NCI-H1048 (cell line): ENCODE data around the gene SAA1.
"Not testable (repeated sequence)": the region's sequence is repeated elsewhere in the genome, so short reads cannot be mapped to it uniquely, and the experiment has no call there.

Experiments
- DNase-seq: peaks from one replicate; lab custom pipeline; 2025; lab: John Stamatoyannopoulos, UW

SAA1 gene

DNA sequence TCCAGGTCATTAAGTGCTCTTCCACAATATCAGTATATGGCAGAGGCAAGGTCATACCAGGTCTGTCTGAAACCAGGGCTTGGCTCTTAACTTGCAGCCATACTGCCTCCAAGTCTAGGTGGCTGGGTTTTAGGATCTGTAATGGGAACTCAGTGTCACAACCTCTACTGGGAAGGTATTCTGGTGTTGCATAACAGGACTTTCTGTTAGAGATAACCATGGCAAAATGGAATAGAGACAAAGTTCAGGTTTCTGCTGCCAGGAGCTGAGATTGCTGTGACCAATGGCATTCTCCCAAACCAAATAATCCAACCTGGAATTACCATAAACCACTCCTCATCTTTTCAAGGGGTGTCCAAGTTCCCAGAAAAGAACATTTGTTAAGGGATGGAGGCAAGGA lies 6.8 kb upstream of the SAA1 start:
- DNase-seq = no peak

DNA sequence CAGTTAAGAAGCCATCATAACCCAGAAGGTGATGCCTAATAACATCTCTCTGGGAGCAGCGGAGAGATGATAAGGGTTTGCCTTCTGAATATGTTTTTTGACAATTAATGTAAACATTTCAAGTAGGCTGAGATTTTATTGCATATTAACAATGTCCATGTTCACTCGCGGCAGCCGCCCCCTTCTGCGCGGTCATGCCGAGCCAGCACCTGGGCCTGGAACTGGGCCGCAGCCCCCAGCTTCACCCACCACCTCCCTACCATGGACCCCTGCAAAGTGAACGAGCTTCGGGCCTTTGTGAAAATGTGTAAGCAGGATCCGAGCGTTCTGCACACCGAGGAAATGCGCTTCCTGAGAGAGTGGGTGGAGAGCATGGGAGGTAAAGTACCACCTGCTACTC lies 4.3 kb upstream of the SAA1 start:
- no peak for DNase-seq

DNA sequence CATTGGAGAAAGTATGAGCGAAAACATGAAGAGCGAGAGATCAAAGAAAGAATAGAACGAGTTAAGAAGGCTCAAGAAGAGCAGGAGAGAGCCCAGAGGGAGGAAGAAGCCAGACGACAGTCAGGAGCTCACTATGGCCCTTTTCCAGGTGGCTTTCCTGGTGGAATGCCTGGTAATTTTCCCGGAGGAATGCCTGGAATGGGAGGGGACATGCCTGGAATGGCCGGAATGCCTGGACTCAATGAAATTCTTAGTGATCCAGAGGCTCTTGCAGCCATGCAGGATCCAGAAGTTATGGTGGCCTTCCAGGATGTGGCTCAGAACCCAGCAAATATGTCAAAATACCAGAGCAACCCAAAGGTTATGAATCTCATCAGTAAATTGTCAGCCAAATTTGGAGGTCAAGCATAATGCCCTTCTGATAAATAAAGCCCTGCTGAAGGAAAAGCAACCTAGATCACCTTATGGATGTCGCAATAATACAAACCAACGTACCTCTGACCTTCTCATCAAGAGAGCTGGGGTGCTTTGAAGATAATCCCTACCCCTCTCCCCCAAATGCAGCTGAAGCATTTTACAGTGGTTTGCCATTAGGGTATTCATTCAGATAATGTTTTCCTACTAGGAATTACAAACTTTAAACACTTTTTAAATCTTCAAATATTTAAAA lies 3.2 kb upstream of the SAA1 start:
- DNase-seq = not testable (repeated sequence)

DNA sequence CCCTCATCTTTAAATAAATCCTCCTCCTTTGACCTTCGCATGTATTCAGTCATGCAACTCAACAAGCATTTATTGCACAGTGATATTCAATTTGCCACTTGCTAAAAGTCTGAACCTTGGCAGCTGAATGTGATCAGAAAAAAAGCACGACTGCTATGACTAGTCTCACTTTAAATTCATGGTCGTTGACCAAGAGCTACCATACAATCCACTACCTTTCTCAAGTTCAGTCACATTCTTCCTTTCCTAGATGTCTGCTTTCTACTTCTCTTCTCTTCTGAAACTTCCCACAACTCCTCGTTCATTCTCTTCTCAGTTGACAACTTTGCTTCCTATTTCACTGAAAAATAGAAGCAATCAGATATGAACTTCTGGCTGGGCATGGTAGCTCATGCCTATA lies 2.0 kb upstream of the SAA1 start:
- no peak for DNase-seq

DNA sequence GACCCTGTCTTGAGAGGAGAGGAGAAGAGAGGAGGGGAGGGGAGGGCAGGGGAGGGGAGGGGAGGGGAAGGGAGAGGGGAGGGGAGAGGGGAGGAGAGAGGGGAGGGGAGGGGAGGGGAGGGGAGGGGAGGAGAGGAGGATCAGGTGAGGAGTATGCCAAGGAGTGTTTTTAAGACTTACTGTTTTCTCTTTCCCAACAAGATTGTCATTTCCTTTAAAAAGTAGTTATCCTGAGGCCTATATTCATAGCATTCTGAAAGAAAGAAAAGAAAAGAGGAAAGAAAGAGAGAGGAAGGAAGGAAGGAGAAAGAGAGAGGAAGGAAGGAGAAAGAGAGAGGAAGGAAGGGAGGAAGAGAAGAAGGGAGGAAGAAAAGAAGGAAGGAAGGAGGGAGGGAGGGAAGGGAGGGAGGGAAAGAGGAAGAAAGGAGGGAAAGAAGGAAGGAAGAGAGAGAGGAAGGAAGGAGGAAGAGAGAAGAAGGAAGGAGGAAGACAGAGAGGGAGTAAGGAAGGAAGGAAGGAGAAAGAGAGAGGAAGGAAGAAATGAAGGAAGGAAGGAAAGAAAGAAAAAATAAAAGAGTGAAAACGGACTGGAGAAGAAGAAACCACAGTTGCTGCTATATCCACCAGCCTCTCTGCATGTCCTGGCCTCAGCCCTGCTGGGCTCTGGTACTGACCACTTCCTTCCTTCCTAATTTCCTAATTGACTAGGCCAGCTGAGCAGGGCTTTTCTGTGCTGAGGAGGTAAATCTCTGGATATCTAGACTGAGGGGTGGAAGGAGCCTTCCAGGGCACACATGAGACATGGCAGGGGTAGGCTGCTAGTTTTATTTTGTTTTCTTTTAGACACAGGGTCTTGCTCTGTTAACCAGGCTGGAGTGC lies 1.1 kb upstream of the SAA1 start:
- DNase-seq = no peak

DNA sequence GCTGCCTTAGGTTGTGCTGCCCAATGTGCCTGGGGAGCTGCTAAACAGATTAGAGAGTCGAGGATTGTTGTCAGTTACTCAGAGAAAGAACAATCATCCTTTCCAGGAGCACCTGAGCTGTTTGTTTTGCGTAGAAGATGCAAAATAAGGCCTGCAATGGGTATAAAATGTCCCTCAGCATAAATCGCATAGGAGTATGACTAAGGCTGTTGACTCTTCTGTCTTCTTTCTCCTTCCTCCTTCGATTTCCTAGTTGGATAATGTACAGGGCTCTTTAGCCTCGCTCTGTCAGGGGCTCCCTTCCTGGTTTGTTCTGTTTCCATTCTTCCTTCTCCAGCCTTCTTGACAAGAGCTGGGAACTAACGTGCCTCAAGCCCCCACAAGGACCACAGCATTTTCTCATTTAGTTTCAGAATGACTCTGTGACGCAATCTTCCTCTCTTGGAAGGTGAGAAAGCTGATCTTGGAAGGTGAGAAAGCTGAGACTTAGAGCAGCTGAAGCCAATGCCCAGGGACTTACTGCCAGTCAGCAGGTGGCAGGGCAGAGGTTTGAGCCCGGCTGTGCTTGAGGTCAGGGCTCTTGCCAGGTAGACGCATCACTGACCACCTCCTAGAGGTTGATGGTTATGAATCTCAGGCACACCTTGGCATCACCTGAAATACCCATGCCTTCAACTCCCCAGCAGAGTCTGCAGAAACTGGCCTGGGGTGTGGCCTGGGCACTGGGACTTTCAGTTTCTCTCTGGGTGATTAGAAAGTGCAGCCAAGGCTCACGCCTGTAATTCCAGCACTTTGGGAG lies 1.5 kb downstream of the SAA1 start:
- DNase-seq = not testable (repeated sequence)

DNA sequence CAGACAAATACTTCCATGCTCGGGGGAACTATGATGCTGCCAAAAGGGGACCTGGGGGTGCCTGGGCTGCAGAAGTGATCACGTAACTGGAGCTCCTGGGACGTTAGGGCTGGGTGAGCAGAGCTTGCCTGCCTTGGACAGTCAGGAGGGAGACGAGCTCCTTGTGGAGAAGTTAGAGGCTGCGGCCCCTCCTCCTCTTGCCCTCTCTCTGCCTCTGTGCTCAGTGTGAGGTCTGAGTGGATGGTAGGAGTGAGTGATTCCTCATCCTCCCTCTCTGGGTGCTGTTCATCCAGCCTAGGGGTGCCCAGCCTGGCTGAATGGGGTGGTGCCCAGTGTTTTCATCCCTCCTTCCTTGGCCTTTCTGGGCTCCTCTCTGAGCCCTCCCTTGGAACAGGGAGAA lies 3.2 kb downstream of the SAA1 start:
- DNase-seq = not testable (repeated sequence)

DNA sequence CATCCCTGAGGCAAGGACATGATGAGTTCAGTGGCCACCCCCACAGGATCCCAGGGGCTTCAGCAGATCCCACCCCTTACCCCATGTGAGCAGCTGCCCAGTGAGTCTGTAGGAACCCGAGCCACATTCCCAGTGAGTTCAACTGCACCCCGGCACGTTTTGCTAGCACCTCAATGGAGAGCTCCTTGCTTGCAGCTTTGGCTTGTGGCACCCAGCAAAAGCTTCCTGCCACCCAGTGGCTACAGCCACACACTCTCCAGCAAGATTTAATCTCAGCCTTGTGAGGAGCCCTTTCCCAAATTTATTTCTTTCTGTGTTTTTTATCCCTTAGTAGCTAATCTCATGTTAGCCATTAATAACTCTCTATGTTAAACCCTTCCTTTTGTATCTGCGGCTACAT lies 4.0 kb downstream of the SAA1 start:
- no peak for DNase-seq

DNA sequence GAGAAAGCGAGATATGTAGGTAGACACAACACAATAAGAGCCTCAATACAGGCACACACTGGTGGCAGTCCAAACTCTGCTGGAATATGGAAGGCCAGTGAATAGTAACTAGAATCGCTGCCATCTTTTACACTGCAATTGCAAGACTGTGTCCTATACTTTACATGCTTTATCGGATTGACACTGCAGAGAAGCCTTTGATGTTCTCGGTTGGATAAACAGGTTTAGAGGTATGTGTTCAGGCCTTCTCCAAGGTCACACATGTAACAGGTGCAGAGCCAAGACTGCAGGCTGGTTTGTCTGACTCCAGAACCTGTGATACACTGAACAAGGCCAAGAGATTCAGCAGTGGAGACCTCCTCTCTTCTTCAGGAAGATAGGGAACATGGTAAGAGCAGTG lies 5.1 kb downstream of the SAA1 start:
- no peak for DNase-seq

DNA sequence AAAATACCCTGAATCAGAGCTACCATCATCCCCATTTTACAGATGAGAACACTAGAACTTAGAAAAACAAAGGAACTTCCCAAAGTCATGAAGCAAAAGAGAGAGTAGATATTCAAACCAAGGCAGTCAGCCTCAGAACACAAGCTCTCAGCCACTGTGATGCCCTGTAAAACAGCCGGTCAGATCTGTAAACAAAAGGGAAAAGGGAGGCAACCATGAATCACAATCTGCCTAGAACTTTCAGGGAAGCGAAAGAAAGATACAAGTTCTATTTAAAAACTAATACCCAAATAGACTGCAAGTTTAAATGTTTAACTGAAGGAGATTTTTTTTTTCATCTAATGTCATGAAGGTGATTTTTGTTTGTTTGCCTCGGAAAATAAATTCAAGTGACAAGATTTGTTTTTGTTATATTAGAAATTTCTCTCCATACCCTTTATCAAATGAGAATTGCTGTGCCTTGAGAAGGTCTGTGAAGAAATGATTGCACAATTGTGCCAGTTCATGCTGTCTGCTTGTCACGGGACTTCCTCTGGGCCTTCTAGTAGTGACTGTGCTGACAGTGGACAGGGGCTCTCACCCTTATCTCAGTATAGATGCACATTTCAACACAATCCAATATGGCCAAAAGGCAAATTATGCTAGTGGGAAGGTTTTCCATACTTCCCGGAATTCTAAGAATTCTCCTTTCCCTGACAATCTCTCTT lies 11.7 kb downstream of the SAA1 start:
- DNase-seq = no peak

DNA sequence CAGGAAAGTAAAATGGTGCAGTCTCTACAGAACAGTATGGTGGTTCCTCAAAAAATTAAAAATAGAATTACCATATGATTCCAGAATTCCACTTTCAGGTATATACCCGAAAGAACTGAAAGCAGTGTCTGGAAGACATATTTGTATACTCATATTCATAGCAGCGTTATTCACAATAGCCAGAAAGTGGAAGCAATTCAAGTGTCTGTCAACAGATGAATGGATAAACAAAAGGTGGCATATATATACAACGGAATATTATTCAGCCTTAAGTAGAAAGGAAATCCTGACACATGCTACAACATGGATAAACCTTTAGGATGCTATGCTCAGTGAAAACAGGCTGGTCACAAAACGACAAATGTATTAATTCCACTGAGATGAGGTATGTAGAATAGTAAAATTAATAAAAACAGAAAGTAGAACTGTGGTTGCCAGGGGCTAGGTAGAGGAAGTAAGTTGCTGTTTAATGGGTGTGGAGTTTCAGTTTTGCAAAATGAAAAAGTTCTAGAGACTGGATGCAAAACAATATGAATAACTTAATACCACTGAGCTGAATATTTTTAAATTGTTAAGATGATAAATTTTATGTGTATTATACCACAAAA lies 14.5 kb downstream of the SAA1 start:
- DNase-seq = no peak

DNA sequence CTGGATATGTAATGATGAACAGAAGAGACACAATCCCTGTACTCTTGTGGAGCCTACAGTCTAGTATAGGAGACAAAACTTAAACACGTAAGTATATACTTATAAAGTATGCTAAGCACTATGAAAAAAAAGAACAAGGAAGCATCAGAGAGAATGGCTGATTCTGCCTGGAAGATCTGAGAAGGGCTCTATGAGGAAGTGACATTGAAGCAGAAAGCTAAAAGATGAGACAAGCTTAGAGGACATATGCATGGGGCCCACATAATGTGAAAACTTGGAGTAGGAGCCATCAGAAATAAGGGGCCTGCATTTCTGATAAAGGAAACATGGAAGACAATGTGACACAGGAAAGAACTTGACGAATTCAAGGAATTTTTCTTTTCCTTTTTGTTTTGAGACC lies 16.6 kb downstream of the SAA1 start:
- no peak for DNase-seq

DNA sequence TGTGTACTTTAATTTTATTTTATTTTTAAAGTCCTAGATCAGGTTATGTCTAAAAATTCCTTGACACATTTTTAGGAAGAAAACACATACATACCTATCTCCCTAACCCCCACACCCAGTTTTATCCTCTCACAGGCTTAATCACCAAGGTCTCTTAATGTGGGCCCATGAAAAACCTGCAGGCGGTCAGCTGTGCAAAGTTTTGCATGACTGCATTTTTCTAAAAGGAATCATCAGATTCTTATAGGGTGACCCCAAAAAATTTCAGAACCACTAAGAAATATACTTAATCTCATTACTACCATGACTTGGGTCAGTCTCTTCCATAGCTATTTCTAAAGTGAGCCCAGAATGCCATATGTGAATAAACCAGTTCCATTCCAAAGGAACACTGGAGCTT lies 19.8 kb downstream of the SAA1 start:
- no peak for DNase-seq

DNA sequence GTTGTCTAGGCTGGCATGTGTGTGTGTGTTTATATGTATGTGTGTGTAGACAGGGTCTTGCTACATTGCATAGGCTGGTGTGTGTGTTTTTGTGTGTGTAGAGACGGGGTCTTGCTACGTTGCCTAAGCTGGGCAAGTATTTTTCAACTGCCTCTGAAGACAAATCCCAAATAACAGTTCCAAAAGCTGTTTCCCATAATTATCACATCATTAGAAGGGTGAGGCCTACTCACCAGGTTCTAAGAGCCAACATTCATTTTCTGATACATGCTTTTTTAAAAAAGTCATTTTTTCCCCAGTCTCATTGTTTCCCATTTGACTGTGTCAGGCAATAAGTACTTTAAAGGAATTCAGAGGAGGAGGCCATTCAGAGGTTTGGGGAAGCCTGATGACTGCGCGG lies 22.8 kb downstream of the SAA1 start:
- DNase-seq = no peak

DNA sequence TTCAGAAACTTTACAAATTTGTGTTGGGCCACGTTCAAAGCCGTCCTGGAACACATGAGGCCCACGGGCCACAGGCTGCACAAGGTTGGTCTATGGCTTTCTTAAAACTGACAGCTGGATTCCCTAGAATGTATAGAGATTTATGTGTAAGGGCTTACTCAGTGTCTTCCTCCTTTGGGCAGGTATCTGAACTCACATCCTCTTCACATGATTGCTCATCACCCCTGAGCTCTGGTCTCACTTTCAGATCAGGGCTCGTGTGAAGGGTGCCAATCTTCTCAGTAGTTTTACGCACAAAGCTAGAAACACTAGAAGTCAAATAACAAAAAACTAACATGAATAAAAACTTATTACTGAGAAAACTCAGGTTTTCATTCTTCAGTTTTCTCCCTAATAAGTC lies 28.8 kb downstream of the SAA1 start:
- DNase-seq = no peak

DNA sequence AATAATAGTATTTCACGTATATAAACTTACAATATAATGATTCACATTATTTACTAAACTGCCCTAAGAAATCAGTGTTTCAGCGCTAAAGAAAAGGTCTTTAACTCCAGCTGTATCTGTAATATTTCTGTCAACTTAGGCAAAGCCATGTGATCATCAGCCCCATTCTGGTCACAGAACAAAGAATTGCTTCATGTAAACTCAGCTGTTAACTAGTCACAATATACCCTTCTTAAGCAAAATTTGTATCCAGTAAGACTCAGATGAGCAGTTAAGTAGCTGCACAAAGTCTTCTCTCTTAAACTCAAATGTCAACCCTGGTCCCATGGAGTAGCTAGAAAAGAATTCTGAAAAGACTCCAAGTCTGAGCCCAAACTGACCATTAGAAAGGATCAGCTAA lies 29.3 kb downstream of the SAA1 start:
- no peak for DNase-seq

DNA sequence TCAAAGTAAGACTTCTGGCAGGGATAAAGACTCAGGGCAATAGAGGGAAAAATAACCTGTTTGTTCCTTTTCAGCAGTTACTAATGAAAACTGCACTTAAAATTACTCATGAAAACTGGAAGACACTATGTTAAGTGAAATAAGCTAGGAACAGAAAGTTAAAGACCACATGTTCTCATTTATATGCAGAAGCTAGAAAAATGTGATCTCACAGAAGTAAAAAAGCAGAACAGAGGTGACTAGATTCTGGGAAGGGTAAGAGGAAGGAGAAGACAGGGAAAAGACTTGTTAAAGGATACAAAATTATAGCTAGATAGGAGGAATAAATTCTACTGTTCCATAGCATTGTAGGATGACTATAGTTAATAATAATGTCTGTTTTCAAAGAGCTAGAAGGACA lies 33.7 kb downstream of the SAA1 start:
- no peak for DNase-seq

DNA sequence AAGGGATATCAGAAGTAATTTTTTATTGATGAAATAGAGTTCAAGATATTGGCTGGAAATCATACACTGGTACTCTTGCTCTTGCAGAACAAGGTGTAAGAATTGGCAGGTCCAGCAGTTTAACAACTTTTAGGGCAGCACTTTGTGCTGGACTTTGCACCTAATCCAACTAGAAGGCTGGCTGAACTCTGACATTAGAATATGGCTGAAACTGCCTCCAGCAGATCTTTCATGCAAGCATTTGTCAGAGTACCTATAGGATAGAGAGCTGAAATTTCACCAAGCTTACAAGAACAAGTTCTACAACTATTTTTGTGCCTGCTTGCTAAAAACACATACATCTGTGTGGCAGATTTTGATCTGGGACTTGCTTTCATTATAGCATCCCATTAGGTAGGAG lies 38.7 kb downstream of the SAA1 start:
- DNase-seq = no peak

DNA sequence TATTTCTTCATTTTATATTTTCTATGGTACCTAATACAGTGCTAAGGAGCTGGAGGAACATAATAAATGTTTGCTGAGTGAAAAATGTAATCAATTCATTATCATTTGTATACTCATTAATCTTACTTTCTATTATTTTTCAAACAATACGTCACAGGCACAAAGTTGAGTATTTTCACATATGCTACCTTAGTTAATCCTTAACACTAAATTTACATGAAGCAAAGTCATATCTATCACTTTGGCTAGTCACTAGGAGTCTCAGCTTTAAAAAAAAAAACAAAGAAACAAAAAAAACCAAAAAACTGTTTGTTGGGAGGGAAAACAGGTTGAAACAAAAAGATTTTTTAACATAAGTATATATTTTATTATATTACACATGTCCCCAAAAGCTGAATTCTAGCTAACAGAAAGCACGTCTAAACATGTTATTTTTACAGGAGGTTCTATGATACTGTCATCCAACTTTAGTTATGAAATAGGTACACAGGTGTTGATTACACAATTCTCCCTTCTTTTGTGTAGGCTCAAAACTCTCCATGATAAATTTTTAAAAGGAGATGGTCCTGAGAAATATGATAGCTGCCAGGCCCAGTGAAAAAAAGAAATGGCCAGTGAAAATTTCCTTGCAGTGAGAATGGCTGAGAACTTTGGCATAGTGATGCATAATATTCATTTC lies 41.5 kb downstream of the SAA1 start:
- no peak for DNase-seq

DNA sequence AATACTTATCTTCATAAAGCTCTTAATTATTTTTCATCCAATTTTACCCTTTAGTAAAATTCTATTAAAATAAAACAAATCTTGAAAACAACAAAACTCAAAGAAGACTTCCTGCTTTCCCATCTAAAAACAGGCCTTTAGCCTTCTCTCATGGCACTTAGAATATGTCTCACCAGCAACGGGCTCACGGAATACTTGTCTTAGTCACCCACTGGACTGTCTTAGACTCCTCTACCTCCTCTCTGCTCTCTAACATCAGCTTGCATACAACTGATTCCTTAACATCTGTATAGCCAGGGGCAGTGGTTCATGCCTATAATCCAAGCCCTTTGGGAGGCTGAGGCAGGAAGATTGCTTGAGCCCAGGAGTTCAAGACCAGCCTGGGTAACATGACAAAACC lies 42.2 kb downstream of the SAA1 start:
- no peak for DNase-seq

DNA sequence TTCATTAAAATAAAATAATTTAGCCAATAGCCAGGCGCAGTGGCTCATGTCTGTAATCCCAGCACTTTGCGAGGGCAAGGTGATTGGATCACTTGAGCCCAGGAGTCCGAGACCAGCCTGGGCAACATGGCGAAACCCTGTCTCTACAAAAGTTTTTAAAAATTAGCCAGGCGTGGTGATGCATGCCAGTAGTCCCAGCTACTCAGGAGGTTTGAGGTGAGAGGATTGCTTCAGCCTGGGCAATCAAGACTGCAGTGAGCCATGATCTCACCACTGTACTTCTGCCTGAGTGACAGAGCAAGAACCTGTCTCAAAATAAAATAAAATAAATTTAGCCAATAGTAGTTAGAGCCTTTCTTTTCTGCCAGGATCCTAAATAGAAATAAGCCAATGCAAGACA lies 43.6 kb downstream of the SAA1 start:
- no peak for DNase-seq
